Spinal cord (tissue), 10 donors: ENCODE data around the gene PDZRN3. TPM values are rescaled to one million over a fixed set of nuclear protein-coding genes. Genes with fewer than 3 reads are reported as not detected.

Experiments used
- DNase-seq, 6 donors: peaks; one replicate each; pipeline versions ENCODE4 v3.0.0 to v3.0.0-alpha.2; 2013 to 2015; ENCODE audit warnings: low spot score in 6 of 6, low read depth in 4 of 6
- H3K27ac ChIP-seq: one replicate; pipeline ENCODE4 v1.5.1; 2013; ENCODE audit warnings: low read depth, low read length, control low read depth
- H3K27me3 ChIP-seq: one replicate; pipeline ENCODE4 v1.6.1; 2013; ENCODE audit warnings: low read length; ENCODE audit not compliant: control insufficient read depth, insufficient read depth
- H3K36me3 ChIP-seq: one replicate; pipeline ENCODE4 v1.6.1; 2013; ENCODE audit warnings: low read length; ENCODE audit not compliant: control insufficient read depth, insufficient read depth
- H3K4me1 ChIP-seq: one replicate; pipeline ENCODE4 v1.6.1; 2013; ENCODE audit warnings: low read length; ENCODE audit not compliant: control insufficient read depth, insufficient read depth
- H3K4me3 ChIP-seq: one replicate; pipeline ENCODE4 v1.5.1; 2013; ENCODE audit warnings: low read depth, low read length, control low read depth
- H3K9me3 ChIP-seq: one replicate; pipeline ENCODE4 v1.6.1; 2013; ENCODE audit warnings: low read length; ENCODE audit not compliant: control insufficient read depth, insufficient read depth
- WGBS: methylation state at CpG from one replicate; pipeline ENCODE4 v1.1.5; 2013; ENCODE audit warnings: missing lambda C conversion rate; ENCODE audit not compliant: insufficient coverage; 5-methylcytosine and 5-hydroxymethylcytosine counted together
- polyA plus RNA-seq, 2 donors: library from polyadenylated mRNA; unstranded; fragments of 120-200 nt; gene quantifications; one replicate each; pipeline ENCODE4 v1.2.1, GENCODE V29; 2013; ENCODE audit not compliant: insufficient read length in 2 of 2
- total RNA-seq, 2 donors: library from RNA; depleted of rRNA in 1 of 2; stranded (reverse); fragments of 120-200 nt in 1 of 2; fragments of >200 nt in 1 of 2; gene quantifications; one replicate each; pipeline versions ENCODE4 v1.2.3 to v1.2.4, GENCODE V29; 2013 to 2014
- donor health status: healthy.

PDZRN3 gene
- total and polyA plus RNA-seq, 4 donors: 21.8 to 83.6 (median 30.2) TPM

GRCh38 chr3:73611176-73611575 lies 13.6 kb downstream of the PDZRN3 start:
- H3K27ac ChIP-seq: peak overlapping the region; percentile 13
- H3K4me1 ChIP-seq: peaks cover 1% of the 10 kb centered on the region
- H3K36me3 ChIP-seq: no peaks in the 10 kb centered on the region
- no peak for DNase-seq
- no peaks in the 10 kb centered on the region for H3K27me3 ChIP-seq
- H3K9me3 ChIP-seq: no peaks in the 10 kb centered on the region
- no peak overlapping the region for H3K4me3 ChIP-seq

DNA sequence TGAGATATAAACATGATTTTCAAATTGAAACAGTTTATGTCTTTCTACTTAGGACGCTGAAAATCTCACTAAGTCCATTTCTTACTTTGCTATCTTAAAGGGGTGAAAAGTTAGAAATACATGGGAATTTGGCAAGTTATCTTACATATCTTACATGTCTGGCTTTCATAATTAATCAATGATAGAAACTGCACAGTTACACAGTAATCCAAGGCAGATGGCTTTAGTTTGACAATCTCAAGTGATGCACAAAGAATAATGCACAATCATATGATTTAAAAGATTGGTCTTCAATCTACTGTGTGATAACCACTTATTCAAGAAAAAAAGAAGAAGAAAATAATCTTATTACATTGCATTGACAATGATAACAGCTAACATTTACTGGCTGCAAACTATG lies 14.2 kb downstream of the PDZRN3 start:
- Histone ChIP-seq H3K9me3 (no peaks in the 10 kb centered on the region), H3K27ac (peak overlapping the region; percentile 13), H3K4me1 (peaks cover 4% of the 10 kb centered on the region), H3K27me3 (no peaks in the 10 kb centered on the region), H3K36me3 (no peaks in the 10 kb centered on the region), H3K4me3 (no peak overlapping the region)
- no peak for DNase-seq
- WGBS: no CpG with 5 or more reads among the region's 1 CpG

GRCh38 chr3:73609655-73610054 lies 15.1 kb downstream of the PDZRN3 start:
- Histone ChIP-seq H3K27ac (no peak overlapping the region), H3K27me3 (no peaks in the 10 kb centered on the region), H3K36me3 (no peaks in the 10 kb centered on the region), H3K4me3 (no peak overlapping the region), H3K4me1 (peaks cover 4% of the 10 kb centered on the region), H3K9me3 (no peaks in the 10 kb centered on the region)
- no peak for DNase-seq
- WGBS: 88% methylated on average over 2 of the region's 2 CpGs

DNA sequence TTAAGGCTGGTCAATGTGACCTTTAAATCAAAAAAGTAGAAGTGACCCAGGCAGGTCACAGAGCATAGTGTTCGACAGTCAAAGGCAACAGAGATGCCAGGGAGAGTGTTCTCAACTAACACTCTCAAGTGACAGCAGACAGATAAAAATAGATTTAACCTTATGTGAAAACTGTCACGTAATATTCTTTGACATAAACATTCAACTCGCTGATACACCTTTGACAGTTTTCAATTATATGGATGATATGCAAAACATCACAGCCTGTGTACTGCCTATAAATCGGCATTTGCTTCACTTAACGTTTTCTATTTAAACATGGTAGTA lies 15.5 kb downstream of the PDZRN3 start:
- peaks cover 4% of the 10 kb centered on the region for H3K4me1 ChIP-seq
- H3K27ac ChIP-seq: no peak overlapping the region
- no CpG with 5 or more reads among the region's 5 CpGs for WGBS
- DNase-seq: no peak
- H3K4me3 ChIP-seq: no peak overlapping the region
- H3K36me3 ChIP-seq: no peaks in the 10 kb centered on the region
- no peaks in the 10 kb centered on the region for H3K9me3 ChIP-seq
- no peaks in the 10 kb centered on the region for H3K27me3 ChIP-seq

GRCh38 chr3:73608456-73609314 lies 16.1 kb downstream of the PDZRN3 start:
- Histone ChIP-seq H3K4me1 (peaks cover 4% of the 10 kb centered on the region), H3K27ac (no peak overlapping the region), H3K9me3 (no peaks in the 10 kb centered on the region), H3K36me3 (no peaks in the 10 kb centered on the region), H3K27me3 (no peaks in the 10 kb centered on the region), H3K4me3 (no peak overlapping the region)
- DNase-seq: peak in 1 of 6 donors; percentile 60
- 70% methylated on average over 3 of the region's 12 CpGs for WGBS

DNA sequence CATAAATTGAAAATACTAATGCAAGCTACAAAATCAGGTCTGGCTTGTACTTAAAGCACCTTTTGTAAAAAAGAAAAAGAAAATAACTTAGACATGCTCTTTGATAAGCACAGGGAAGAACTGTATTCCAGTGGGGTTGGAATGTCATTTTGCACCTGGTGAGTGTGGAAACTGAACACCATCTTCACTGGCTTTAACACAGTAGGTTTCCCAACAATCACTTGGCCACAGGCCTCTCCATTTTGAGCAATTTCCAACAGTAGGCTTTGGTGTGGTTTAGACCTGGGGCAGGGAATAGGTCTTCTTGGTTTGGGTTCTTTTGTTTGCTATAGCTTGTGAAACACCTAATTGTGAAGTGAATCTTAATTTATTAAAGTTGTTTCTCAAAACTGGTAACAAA lies 18.9 kb downstream of the PDZRN3 start:
- DNase-seq: no peak
- Histone ChIP-seq H3K4me1 (peaks cover 4% of the 10 kb centered on the region), H3K9me3 (no peaks in the 10 kb centered on the region), H3K27ac (no peak overlapping the region), H3K36me3 (no peaks in the 10 kb centered on the region), H3K27me3 (no peaks in the 10 kb centered on the region), H3K4me3 (no peak overlapping the region)

GRCh38 chr3:73605412-73605811 lies 19.3 kb downstream of the PDZRN3 start:
- Histone ChIP-seq H3K36me3 (no peaks in the 10 kb centered on the region), H3K9me3 (no peaks in the 10 kb centered on the region), H3K27me3 (no peaks in the 10 kb centered on the region), H3K4me1 (peaks cover 4% of the 10 kb centered on the region), H3K27ac (no peak overlapping the region), H3K4me3 (no peak overlapping the region)
- DNase-seq: peak in 1 of 6 donors; percentile 49
- 17% methylated on average over 1 of the region's 1 CpG for WGBS

- H3K4me1 ChIP-seq: peaks cover 9% of the 10 kb centered on the region
- no peaks in the 10 kb centered on the region for H3K9me3 ChIP-seq
- no peak overlapping the region for H3K27ac ChIP-seq
- H3K27me3 ChIP-seq: no peaks in the 10 kb centered on the region
- no peak overlapping the region for H3K4me3 ChIP-seq
- 67% methylated on average over 1 of the region's 3 CpGs for WGBS
- no peaks in the 10 kb centered on the region for H3K36me3 ChIP-seq
- DNase-seq: no peak
Observed at GRCh38 chr3:73604451-73604850, 20.3 kb downstream of the PDZRN3 start.

DNA sequence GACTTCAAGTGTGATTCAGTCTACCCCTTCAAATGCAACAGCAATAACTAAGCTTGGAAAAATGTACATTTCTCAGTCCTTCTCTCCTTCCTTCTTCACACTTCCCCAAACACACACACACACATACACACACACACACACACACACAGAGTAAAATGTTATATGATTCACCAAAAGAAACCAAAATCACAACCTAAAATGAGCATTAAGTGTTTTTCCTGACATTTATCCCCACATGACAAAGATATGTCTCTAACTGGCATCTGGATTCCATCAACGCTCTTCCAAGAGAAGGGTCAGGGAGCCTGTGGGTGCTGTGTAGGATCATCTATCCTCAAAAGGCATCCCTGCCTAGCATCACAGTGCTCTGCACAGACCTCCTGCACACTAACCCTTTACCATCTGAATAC lies 21.0 kb downstream of the PDZRN3 start:
- Histone ChIP-seq H3K4me1 (peaks cover 9% of the 10 kb centered on the region), H3K4me3 (no peak overlapping the region), H3K27ac (no peak overlapping the region), H3K36me3 (no peaks in the 10 kb centered on the region), H3K9me3 (no peaks in the 10 kb centered on the region), H3K27me3 (no peaks in the 10 kb centered on the region)
- no peak for DNase-seq
- WGBS: no CpG with 5 or more reads among the region's 1 CpG

DNA sequence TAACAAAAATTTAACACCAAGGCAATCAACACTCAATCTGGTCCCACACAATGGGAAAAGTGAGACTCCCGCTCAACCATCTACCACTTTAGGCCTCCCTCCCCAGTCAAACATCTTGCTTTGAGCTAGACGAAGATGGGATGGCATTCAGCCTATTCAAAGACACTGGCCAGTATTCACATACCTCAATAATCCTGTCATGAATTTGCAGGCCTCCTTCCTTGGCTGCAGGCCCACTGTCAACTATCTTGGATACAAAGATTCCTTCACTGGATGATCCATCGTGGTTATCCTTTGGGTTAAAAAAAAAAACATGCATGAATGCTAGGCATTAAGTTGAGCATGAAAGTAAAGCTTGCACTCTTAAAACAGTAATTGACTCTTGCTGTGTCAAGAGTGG lies 22.6 kb downstream of the PDZRN3 start:
- no peaks in the 10 kb centered on the region for H3K36me3 ChIP-seq
- peaks cover 2% of the 10 kb centered on the region for H3K27me3 ChIP-seq
- WGBS: 72% methylated on average over 2 of the region's 3 CpGs
- H3K9me3 ChIP-seq: no peaks in the 10 kb centered on the region
- DNase-seq: peak in 2 of 6 donors; percentile 57 to 67
- no peak overlapping the region for H3K27ac ChIP-seq
- H3K4me1 ChIP-seq: peaks cover 9% of the 10 kb centered on the region
- no peak overlapping the region for H3K4me3 ChIP-seq
